BJ (cell line): ENCODE measurements around the gene PATZ1. TPM values are rescaled to one million over a fixed set of nuclear protein-coding genes. Genes with fewer than 3 reads are reported as not detected.
A peak's percentile ranks its signal among the peaks of the same experiment; 100 is the strongest.

Experiments used
- CTCF ChIA-PET: fragments of 350-600 bp; formaldehyde crosslinking; extraction: SDS; loops from one replicate; lab custom pipeline; 2021; ENCODE audit warnings: antibody characterized with exemption, inconsistent platforms; lab: Yijun Ruan, JAX
- POLR2A ChIA-PET: fragments of 300-600 bp; sonication (Branson Sonifier 250); formaldehyde crosslinking; extraction: SDS; loops from one replicate; lab custom pipeline; 2021; ENCODE audit warnings: antibody characterized with exemption; lab: Charles Lee
- DNase-seq: peaks from one replicate; pipeline ENCODE4 v3.0.0-alpha.2; 2011; ENCODE audit warnings: low read depth
- H3K27me3 ChIP-seq: 2 replicates; pipeline ENCODE4 v1.6.0; 2011; ENCODE audit warnings: low read length; ENCODE audit not compliant: control insufficient read depth, insufficient read depth
- H3K36me3 ChIP-seq: 2 replicates; pipeline ENCODE4 v1.5.1; 2011; ENCODE audit warnings: low read length; ENCODE audit not compliant: control insufficient read depth, insufficient read depth
- H3K4me3 ChIP-seq: 2 replicates; pipeline ENCODE4 v1.5.1; 2011; ENCODE audit warnings: low read depth, mild to moderate bottlenecking, control low read depth, low read length
- polyA plus RNA-seq: library from polyadenylated mRNA; depleted of rRNA; stranded (reverse); fragments of >200 nt; gene quantifications from 2 replicates; pipeline ENCODE4 v1.2.3, GENCODE V29; 2011
- TF ChIP-seq, protein P1 (sequence below): IDR thresholded peaks from 2 replicates; pipeline ENCODE4 v1.5.1; 2011; ENCODE audit warnings: low read depth, mild to moderate bottlenecking, control low read depth, inconsistent platforms, low read length, moderate library complexity; ENCODE audit not compliant: insufficient read depth

Gene PATZ1
- polyA plus RNA-seq, 1 experiment, result 10.1 TPM

DNA sequence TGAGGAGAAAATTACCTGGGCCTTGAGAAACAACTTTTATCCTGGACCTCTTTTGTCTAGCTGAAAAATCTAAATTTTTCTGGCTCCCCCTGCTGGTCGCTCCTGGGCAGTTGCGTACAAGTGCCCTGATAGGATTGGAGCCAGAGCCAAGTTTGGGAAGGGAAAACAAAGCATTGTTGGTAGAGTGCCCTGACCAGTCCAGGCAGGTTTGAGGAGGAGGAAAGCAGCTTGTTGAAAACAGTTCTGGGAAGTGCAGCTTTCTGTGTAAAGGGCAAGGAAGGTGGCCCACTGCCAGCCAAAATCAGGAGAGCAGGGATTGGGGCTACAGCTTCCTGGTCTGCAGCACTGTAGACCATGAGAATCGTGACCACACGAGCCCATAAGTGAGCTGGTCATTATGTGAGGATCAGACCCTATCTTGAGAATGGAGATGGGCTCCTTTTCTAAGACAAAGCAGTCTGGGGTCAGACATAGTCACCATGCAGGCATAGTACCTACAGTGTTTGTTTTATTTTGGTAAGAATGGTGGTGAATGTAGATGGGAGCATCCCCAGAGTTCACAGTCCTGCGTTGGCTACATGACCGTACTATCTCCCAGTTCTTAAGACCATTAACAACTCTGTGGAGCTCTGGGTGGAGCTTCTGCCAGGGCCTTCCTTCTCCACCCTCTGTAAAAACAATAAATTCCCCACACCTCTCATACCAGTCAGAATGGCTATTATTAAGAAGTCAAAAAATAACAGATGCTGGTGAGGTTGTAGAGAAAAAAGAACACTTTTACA is 32.6 kb downstream of the PATZ1 start:
- Histone ChIP-seq H3K27me3 (no peaks in the 10 kb centered on the region), H3K36me3 (no peaks in the 10 kb centered on the region), H3K4me3 (no peak overlapping the region)
- TF ChIP-seq, protein P1, sequence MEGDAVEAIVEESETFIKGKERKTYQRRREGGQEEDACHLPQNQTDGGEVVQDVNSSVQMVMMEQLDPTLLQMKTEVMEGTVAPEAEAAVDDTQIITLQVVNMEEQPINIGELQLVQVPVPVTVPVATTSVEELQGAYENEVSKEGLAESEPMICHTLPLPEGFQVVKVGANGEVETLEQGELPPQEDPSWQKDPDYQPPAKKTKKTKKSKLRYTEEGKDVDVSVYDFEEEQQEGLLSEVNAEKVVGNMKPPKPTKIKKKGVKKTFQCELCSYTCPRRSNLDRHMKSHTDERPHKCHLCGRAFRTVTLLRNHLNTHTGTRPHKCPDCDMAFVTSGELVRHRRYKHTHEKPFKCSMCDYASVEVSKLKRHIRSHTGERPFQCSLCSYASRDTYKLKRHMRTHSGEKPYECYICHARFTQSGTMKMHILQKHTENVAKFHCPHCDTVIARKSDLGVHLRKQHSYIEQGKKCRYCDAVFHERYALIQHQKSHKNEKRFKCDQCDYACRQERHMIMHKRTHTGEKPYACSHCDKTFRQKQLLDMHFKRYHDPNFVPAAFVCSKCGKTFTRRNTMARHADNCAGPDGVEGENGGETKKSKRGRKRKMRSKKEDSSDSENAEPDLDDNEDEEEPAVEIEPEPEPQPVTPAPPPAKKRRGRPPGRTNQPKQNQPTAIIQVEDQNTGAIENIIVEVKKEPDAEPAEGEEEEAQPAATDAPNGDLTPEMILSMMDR, result peak; percentile 90
- ChIA-PET POLR2A (no interaction called here), CTCF (interaction anchor here (0.6 to 8.0 kb wide), 26 partner anchors 8 to 1411 kb away, joined by 3 to 143 read pairs (median 4); partner anchors contain the start of genes LIMK2 and PIK3IP1)
- no peak for DNase-seq

DNA sequence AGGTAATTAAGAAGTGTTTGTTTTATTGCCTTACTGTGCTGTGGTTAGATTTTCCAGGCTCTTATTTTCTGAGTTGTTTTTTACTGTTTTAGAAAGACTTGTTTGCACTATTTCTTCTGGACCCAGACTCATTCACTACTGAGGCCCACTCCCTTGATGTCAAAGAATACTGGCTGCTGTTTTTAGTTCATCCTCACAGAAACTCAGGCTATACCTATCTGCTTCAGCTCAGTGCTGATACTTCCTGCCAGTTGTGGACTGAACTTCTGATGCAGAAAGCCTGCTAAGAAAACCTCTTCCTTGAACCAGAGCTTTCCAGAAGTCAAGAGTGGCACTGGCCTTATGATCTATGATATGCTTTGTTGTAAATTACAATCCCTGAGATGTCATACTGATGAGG is 38.0 kb downstream of the PATZ1 start:
- ChIA-PET POLR2A (no interaction called here), CTCF (interaction anchor here (8.0 kb wide), 1 partner anchor 11 kb away, joined by 143 read pairs; the partner anchor contains the start of gene PIK3IP1)
- H3K27me3 ChIP-seq, result no peaks in the 10 kb centered on the region
- H3K4me3 ChIP-seq, result no peak overlapping the region
- H3K36me3 ChIP-seq, result no peaks in the 10 kb centered on the region
- DNase-seq, result no peak
- TF ChIP-seq, protein P1, result no peak

DNA sequence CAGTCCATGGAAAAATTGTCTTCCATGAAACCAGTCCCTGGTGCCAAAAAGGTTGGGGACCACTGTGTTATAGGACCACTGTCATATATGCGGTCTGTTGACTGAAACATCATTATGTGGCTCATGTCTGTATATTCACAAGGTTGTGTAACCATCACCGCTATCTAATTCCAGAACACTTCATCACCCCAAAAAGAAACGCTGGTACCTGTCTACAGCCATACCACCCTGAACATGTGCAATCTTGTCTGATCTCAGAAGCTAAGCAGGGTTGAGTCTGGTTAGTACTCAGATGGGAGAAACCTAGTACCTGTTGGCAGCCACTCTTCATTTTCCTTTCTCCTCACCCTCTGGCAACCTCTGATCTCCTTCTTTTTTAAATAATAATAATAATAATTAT is 41.0 kb downstream of the PATZ1 start:
- DNase-seq, result no peak
- no peak overlapping the region for H3K4me3 ChIP-seq
- CTCF ChIA-PET, result interaction anchor here (0.7 to 1.3 kb wide), 2 partner anchors 8 to 578 kb away, joined by 3 to 6 read pairs; no protein-coding TSS in a partner anchor
- TF ChIP-seq, protein P1, result no peak
- H3K27me3 ChIP-seq, result no peaks in the 10 kb centered on the region
- POLR2A ChIA-PET, result no interaction called here
- H3K36me3 ChIP-seq, result no peaks in the 10 kb centered on the region

DNA sequence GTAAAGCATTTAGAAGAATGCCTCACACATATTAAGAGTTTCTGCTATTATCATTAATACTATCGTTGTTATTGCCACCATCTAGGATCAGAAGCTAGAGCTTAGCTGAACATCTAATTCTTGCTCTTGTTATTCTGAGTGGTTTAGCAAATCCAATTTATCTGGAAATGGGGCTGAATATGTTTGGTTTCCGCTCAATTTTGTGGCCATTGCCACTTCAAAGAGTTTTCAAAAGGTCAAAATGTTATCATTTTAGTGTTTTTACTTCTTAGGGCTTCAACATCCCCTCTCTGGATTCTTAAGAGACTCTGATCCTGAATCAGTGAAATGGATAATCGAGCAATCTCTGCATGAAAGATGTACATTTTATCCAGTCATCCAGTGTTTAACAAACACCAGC is 43.6 kb downstream of the PATZ1 start:
- ChIA-PET CTCF (interaction anchor here (1.0 to 14.0 kb wide), 2 partner anchors 9 to 19 kb away, joined by 3 to 143 read pairs; no protein-coding TSS in a partner anchor), POLR2A (no interaction called here)

DNA sequence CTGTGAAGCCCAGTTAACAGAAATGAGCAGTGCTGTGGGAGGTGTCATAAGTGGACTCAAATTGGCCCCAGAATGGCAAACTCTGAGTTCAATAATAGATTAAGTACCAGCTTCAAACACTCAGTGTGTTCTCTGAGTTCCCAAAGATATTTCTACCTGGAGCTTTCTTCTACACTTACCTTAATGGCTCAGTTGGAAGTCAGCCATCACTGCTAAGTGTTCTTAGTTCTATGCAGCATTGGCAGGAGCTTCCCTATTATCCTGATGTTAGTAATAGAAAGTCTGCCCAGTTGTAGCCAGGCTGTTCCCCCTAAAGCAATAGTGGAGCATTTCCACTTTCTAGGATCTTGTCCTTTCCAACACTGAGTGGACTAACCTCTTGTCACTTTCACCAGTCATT is 44.1 kb downstream of the PATZ1 start:
- no peaks in the 10 kb centered on the region for H3K36me3 ChIP-seq
- TF ChIP-seq, protein P1, result no peak
- DNase-seq, result no peak
- ChIA-PET POLR2A (no interaction called here), CTCF (interaction anchor here (2.5 to 14.0 kb wide), 2 partner anchors 10 to 17 kb away, joined by 6 to 143 read pairs; no protein-coding TSS in a partner anchor)
- H3K27me3 ChIP-seq, result peaks cover 2% of the 10 kb centered on the region; the same call in 1 of the 2 replicates
- no peak overlapping the region for H3K4me3 ChIP-seq

More for the DNA sequence above, 43.6 kb downstream of the PATZ1 start:
- no peak for DNase-seq
- no peaks in the 10 kb centered on the region for H3K36me3 ChIP-seq
- TF ChIP-seq, protein P1, result no peak
- H3K4me3 ChIP-seq, result no peak overlapping the region
- H3K27me3 ChIP-seq, result peaks cover 2% of the 10 kb centered on the region; the same call in 1 of the 2 replicates
